Activated CD8-positive, alpha-beta T cell treated with anti-CD3 and anti-CD28 coated beads, Interleukin-2, amount 10 ng/mL, durations not matched to agents 7 days and 5 days (primary cell): ENCODE measurements around the gene EXOC6B. TPM values are rescaled to one million over a fixed set of nuclear protein-coding genes. Genes with fewer than 3 reads are reported as not detected.

Experiments used
- ATAC-seq: fragments of 150-1000 bp; cut with Tn5 transposase; one replicate; pipeline ENCODE4 v1.10.0; 2021; ENCODE audit warnings: moderate library complexity
- CTCF ChIA-PET: fragments of 350-600 bp; sonication (Branson Sonifier 250); formaldehyde crosslinking; loops from one replicate; lab custom pipeline; 2021; ENCODE audit warnings: antibody characterized with exemption; lab: Charles Lee
- POLR2A ChIA-PET: fragments of 350-600 bp; sonication (Branson Sonifier 250); formaldehyde crosslinking; loops from one replicate; lab custom pipeline; 2021; ENCODE audit warnings: antibody characterized with exemption; lab: Charles Lee
- DNase-seq: peaks from one replicate; pipeline ENCODE4 v3.0.0-alpha.2; 2020
- H3K27ac Mint-ChIP-seq: one replicate; pipeline ENCODE4 v1.8.0; 2021; ENCODE audit warnings: mild to moderate bottlenecking, mixed read lengths
- H3K27me3 Mint-ChIP-seq: one replicate; pipeline ENCODE4 v1.8.0; 2021; ENCODE audit warnings: low read depth, mixed read lengths
- H3K36me3 Mint-ChIP-seq: one replicate; pipeline ENCODE4 v1.8.0; 2021; ENCODE audit warnings: low read depth, mixed read lengths
- H3K4me1 Mint-ChIP-seq: one replicate; pipeline ENCODE4 v1.8.0; 2021; ENCODE audit warnings: low read depth, mixed read lengths
- H3K4me3 Mint-ChIP-seq: one replicate; pipeline ENCODE4 v1.8.0; 2021; ENCODE audit warnings: mild to moderate bottlenecking, mixed read lengths
- H3K9me3 Mint-ChIP-seq: one replicate; pipeline ENCODE4 v1.8.0; 2022; ENCODE audit warnings: mixed read lengths; ENCODE audit not compliant: insufficient read depth
- total RNA-seq, 2 experiments: library from RNA; stranded (reverse); gene quantifications; one replicate each; pipeline ENCODE4 v1.2.3, GENCODE V29; 2021

The EXOC6B gene
- total RNA-seq, 2 experiments from 2014 or later: 17.8 to 18.8 TPM

DNA sequence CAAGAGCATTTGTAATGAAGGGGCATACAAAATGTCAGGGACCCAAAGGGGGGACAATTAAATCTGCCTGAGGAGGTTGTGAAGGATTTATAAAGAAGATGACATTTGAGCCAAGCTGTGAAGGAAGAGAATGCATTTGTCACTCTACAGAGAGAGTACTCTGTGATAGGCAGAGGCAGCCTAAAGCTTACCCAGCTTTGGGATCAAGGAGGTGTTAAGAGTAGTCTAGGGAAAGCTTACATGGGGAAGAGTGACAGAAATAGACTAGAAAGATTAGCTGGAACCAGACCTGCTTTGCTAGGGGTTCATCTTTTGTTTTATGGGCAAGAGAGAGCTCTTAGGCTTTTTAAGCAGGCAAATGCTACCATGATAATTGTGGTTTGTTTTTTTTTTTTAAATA is 509.1 kb downstream of the EXOC6B start:
- H3K27me3 Mint-ChIP-seq: no peaks in the 10 kb centered on the region
- no peak overlapping the region for H3K4me3 Mint-ChIP-seq
- ChIA-PET POLR2A (no interaction called here), CTCF (no interaction called here)
- DNase-seq (no peak), ATAC-seq (no peak)
- H3K4me1 Mint-ChIP-seq: no peaks in the 10 kb centered on the region
- H3K36me3 Mint-ChIP-seq: no peaks in the 10 kb centered on the region
- H3K27ac Mint-ChIP-seq: no peak overlapping the region
- H3K9me3 Mint-ChIP-seq: no peaks in the 10 kb centered on the region

- Mint-ChIP-seq H3K4me1 (no peaks in the 10 kb centered on the region), H3K27ac (no peak overlapping the region), H3K36me3 (no peaks in the 10 kb centered on the region), H3K27me3 (no peaks in the 10 kb centered on the region), H3K9me3 (no peaks in the 10 kb centered on the region), H3K4me3 (no peak overlapping the region)
- no peak for ATAC-seq
- POLR2A ChIA-PET: no interaction called here
- CTCF ChIA-PET: no interaction called here
- no peak for DNase-seq
Measured at GRCh38 chr2:72300147-72300684, 525.6 kb downstream of the EXOC6B start.

GRCh38 chr2:72293620-72294019 is 532.2 kb downstream of the EXOC6B start:
- DNase-seq (no peak), ATAC-seq (no peak)
- H3K9me3 Mint-ChIP-seq: no peaks in the 10 kb centered on the region
- ChIA-PET POLR2A (no interaction called here), CTCF (no interaction called here)
- H3K27me3 Mint-ChIP-seq: no peaks in the 10 kb centered on the region
- no peaks in the 10 kb centered on the region for H3K36me3 Mint-ChIP-seq
- no peak overlapping the region for H3K27ac Mint-ChIP-seq
- no peaks in the 10 kb centered on the region for H3K4me1 Mint-ChIP-seq
- H3K4me3 Mint-ChIP-seq: no peak overlapping the region

DNA sequence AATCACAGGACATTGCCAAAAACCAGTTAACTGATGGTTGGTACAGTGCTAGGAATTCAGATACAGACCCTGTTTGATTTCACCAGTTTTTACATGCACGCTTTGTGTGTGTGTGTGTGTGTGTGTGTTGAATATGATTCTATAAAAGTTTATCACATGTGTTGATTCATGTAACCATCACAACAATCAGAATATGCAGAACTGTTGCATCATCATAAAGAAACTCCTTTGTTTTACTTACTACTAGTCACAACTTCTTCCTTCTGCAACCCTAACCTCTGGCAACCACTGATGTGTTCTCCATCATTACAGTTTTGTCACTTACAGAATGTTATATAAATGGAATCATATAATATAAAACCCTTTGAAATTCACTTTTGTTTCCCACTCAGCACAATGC is 533.4 kb downstream of the EXOC6B start:
- ChIA-PET POLR2A (no interaction called here), CTCF (no interaction called here)
- Mint-ChIP-seq H3K9me3 (no peaks in the 10 kb centered on the region), H3K36me3 (no peaks in the 10 kb centered on the region), H3K4me1 (no peaks in the 10 kb centered on the region), H3K27me3 (no peaks in the 10 kb centered on the region), H3K27ac (no peak overlapping the region), H3K4me3 (no peak overlapping the region)
- DNase-seq (no peak), ATAC-seq (no peak)

GRCh38 chr2:72291059-72291458 is 534.8 kb downstream of the EXOC6B start:
- DNase-seq (no peak), ATAC-seq (no peak)
- POLR2A ChIA-PET: no interaction called here
- CTCF ChIA-PET: no interaction called here
- Mint-ChIP-seq H3K27me3 (no peaks in the 10 kb centered on the region), H3K4me3 (no peak overlapping the region), H3K4me1 (no peaks in the 10 kb centered on the region), H3K36me3 (no peaks in the 10 kb centered on the region), H3K9me3 (no peaks in the 10 kb centered on the region), H3K27ac (no peak overlapping the region)

- no peak overlapping the region for H3K4me3 Mint-ChIP-seq
- ChIA-PET POLR2A (no interaction called here), CTCF (no interaction called here)
- H3K4me1 Mint-ChIP-seq: no peaks in the 10 kb centered on the region
- no peaks in the 10 kb centered on the region for H3K36me3 Mint-ChIP-seq
- ATAC-seq (no peak), DNase-seq (no peak)
- no peaks in the 10 kb centered on the region for H3K27me3 Mint-ChIP-seq
- no peaks in the 10 kb centered on the region for H3K9me3 Mint-ChIP-seq
- H3K27ac Mint-ChIP-seq: no peak overlapping the region
Measured at GRCh38 chr2:72289736-72290135, 536.1 kb downstream of the EXOC6B start.

DNA sequence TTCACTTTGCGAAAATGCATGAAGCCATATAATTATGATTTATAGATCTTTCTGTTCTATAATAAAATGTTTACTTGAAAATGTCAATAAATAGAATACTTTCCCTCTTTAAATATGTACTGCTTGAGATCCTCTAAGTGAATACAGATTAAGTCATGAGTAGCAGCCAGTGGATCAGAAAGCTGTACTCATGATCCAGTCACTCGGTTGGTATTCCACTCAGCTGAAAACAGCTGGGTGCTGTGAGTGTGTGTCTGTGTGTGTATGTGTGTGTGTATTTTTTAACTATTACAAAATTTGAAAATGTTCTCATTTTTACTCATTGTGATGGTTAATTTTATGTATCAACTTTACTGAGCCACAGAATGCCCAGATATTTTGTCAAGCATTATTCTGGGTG is 536.5 kb downstream of the EXOC6B start:
- Mint-ChIP-seq H3K4me1 (no peaks in the 10 kb centered on the region), H3K36me3 (no peaks in the 10 kb centered on the region), H3K9me3 (no peaks in the 10 kb centered on the region), H3K27ac (no peak overlapping the region), H3K4me3 (no peak overlapping the region), H3K27me3 (no peaks in the 10 kb centered on the region)
- CTCF ChIA-PET: no interaction called here
- DNase-seq (no peak), ATAC-seq (no peak)
- POLR2A ChIA-PET: no interaction called here

- no peak for DNase-seq
- Mint-ChIP-seq H3K4me1 (no peaks in the 10 kb centered on the region), H3K27ac (no peak overlapping the region), H3K27me3 (no peaks in the 10 kb centered on the region), H3K36me3 (no peaks in the 10 kb centered on the region), H3K9me3 (no peaks in the 10 kb centered on the region), H3K4me3 (no peak overlapping the region)
- CTCF ChIA-PET: no interaction called here
- POLR2A ChIA-PET: no interaction called here
- ATAC-seq: no peak
Measured at GRCh38 chr2:72278046-72278445, 547.8 kb downstream of the EXOC6B start.

DNA sequence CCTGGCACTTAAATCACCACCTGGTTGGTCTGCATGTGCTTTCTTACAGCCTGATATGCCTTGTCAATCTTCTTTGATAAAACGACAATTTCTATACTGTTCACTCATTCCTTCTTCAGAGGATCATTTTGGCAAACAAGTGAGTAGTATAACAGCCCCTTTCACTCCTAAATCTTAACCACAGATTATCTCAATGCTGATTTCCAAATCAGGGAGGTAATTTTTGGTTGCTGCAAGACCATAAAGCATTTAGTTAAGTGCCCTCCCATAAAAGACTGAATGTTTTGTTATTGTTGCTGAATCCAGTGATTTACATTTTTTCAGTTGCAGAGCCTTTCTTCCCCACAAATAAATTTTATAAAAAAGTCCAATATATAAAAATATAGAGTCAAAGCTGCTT is 549.0 kb downstream of the EXOC6B start:
- H3K27me3 Mint-ChIP-seq: no peaks in the 10 kb centered on the region
- ChIA-PET POLR2A (no interaction called here), CTCF (no interaction called here)
- H3K4me1 Mint-ChIP-seq: no peaks in the 10 kb centered on the region
- H3K9me3 Mint-ChIP-seq: no peaks in the 10 kb centered on the region
- H3K27ac Mint-ChIP-seq: no peak overlapping the region
- ATAC-seq (no peak), DNase-seq (no peak)
- no peaks in the 10 kb centered on the region for H3K36me3 Mint-ChIP-seq
- no peak overlapping the region for H3K4me3 Mint-ChIP-seq

GRCh38 chr2:72276356-72276755 is 549.5 kb downstream of the EXOC6B start:
- ATAC-seq (no peak), DNase-seq (no peak)
- H3K27me3 Mint-ChIP-seq: no peaks in the 10 kb centered on the region
- ChIA-PET POLR2A (no interaction called here), CTCF (no interaction called here)
- no peaks in the 10 kb centered on the region for H3K4me1 Mint-ChIP-seq
- H3K4me3 Mint-ChIP-seq: no peak overlapping the region
- H3K36me3 Mint-ChIP-seq: no peaks in the 10 kb centered on the region
- no peak overlapping the region for H3K27ac Mint-ChIP-seq
- no peaks in the 10 kb centered on the region for H3K9me3 Mint-ChIP-seq

DNA sequence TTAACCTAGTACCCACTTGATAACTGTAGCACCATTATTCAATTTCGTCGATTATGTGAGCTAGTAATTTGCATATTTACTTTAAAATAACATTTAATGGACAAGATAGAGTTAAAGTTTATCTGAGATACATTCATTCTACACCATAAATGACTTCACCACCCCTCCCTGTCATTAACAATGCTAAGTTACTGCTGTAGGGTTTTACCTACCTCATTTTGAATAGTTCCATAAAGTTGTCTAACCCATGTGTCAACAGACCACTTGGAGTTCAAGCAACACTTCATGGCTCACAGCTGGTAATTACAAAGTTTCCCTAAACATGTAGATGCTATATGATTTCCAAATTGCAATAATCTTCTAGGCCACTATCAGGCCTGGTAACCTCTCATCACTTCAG is 550.7 kb downstream of the EXOC6B start:
- ChIA-PET POLR2A (no interaction called here), CTCF (no interaction called here)
- Mint-ChIP-seq H3K27me3 (no peaks in the 10 kb centered on the region), H3K27ac (no peak overlapping the region), H3K4me3 (no peak overlapping the region), H3K36me3 (no peaks in the 10 kb centered on the region), H3K9me3 (no peaks in the 10 kb centered on the region), H3K4me1 (no peaks in the 10 kb centered on the region)
- DNase-seq (no peak), ATAC-seq (no peak)

DNA sequence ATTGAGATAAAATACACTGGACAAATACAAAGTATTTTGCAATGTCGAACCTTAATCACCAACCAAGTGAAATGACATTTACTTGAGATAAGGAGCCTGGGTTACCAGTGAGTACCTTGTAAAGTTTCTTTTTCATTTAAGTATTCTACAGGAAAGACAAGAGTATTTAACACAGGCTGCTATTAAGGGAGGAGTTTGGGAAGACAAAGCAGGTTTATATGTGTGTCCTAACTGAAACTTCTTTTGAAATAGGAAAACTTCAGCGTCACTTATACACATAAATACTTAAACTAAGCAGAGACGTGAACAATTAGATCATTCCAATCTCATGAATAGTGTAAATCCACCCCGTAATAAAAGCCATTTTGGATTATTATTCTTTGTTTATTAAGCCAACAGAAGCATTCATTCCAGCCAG is 551.4 kb downstream of the EXOC6B start:
- Mint-ChIP-seq H3K36me3 (no peaks in the 10 kb centered on the region), H3K4me3 (no peak overlapping the region), H3K9me3 (no peaks in the 10 kb centered on the region), H3K4me1 (no peaks in the 10 kb centered on the region), H3K27me3 (no peaks in the 10 kb centered on the region), H3K27ac (no peak overlapping the region)
- no peak for ATAC-seq
- POLR2A ChIA-PET: no interaction called here
- CTCF ChIA-PET: no interaction called here
- no peak for DNase-seq

GRCh38 chr2:72273384-72273783 is 552.4 kb downstream of the EXOC6B start:
- no peak for ATAC-seq
- no peak for DNase-seq
- POLR2A ChIA-PET: no interaction called here
- no peak overlapping the region for H3K4me3 Mint-ChIP-seq
- CTCF ChIA-PET: no interaction called here
- no peaks in the 10 kb centered on the region for H3K4me1 Mint-ChIP-seq
- no peak overlapping the region for H3K27ac Mint-ChIP-seq
- no peaks in the 10 kb centered on the region for H3K36me3 Mint-ChIP-seq
- no peaks in the 10 kb centered on the region for H3K27me3 Mint-ChIP-seq
- no peaks in the 10 kb centered on the region for H3K9me3 Mint-ChIP-seq
